SK-N-SH treated with all-trans-retinoic acid at 6 μM for 48 hours (cell line): ENCODE results near the gene SART3.

Experiments
- CSDC2 ChIP-seq: fragments of 250-450 bp; sonication (Bioruptor Pico); IDR thresholded peaks from 2 replicates; pipeline ENCODE4 v1.5.0; 2020; ENCODE audit warnings: mild to moderate bottlenecking, moderate library complexity
- GLIS3 ChIP-seq: fragments of 250-450 bp; sonication (Bioruptor Pico); IDR thresholded peaks from 2 replicates; pipeline ENCODE4 v1.5.0; 2020; ENCODE audit warnings: mild to moderate bottlenecking, moderate library complexity
- ZFP3 ChIP-seq: fragments of 250-450 bp; sonication (Bioruptor Pico); IDR thresholded peaks from 2 replicates; pipeline ENCODE4 v1.5.0; 2020; ENCODE audit warnings: mild to moderate bottlenecking, moderate library complexity
- TF ChIP-seq, protein P1 (sequence below): fragments of 250-450 bp; sonication (Bioruptor Pico); IDR thresholded peaks from 2 replicates; pipeline ENCODE4 v1.8.0; 2020; ENCODE audit warnings: mild to moderate bottlenecking, moderate library complexity, borderline replicate concordance

DNA sequence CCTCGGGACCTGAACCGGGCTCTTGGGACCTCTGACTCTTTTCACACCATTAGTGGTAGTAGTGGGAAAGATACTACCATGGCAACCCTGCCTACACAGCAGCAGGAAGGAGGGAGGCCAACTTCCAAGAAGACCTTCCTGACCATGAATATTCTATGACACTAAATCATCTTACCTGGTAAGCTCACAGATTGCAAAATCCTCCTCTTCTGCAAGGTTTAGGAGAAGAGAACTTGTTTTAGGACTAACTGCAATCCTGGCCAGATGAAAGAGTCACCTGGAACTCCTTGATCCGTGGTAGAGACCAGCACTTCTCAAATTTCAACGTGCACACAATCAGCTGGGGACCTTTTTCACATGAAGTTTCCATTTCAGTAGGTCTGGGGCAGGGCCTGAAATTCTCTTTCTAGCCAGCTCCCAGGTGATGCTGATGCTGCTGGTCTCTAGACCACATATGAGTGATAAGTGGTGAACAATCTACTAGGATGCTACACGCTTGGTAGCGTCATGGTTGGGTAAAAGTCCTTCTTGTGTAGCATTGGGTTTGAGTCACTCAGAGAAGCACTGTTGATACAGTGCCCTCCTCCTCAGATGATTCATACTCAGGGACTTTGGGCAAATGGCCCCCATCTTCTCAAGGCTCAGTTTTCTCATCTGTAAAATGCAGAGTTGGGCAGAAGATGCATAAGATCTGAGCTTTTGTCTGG lies 81.5 kb downstream of the SART3 start:
- TF ChIP-seq CSDC2 (CRISPR knock-in tag) (no peak), ZFP3 (CRISPR knock-in tag) (no peak), GLIS3 (CRISPR knock-in tag) (no peak)
- TF ChIP-seq, protein P1, sequence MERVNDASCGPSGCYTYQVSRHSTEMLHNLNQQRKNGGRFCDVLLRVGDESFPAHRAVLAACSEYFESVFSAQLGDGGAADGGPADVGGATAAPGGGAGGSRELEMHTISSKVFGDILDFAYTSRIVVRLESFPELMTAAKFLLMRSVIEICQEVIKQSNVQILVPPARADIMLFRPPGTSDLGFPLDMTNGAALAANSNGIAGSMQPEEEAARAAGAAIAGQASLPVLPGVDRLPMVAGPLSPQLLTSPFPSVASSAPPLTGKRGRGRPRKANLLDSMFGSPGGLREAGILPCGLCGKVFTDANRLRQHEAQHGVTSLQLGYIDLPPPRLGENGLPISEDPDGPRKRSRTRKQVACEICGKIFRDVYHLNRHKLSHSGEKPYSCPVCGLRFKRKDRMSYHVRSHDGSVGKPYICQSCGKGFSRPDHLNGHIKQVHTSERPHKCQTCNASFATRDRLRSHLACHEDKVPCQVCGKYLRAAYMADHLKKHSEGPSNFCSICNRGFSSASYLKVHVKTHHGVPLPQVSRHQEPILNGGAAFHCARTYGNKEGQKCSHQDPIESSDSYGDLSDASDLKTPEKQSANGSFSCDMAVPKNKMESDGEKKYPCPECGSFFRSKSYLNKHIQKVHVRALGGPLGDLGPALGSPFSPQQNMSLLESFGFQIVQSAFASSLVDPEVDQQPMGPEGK, result no peak
